HG02852 (cell line): ENCODE measurements around the gene CCDC172.
A peak's percentile ranks its signal among the peaks of the same experiment; 100 is the strongest.
"Not testable (repeated sequence)": the region's sequence is repeated elsewhere in the genome, so short reads cannot be mapped to it uniquely, and the experiment has no call there.

Experiments used
- ATAC-seq: cut with Tn5 transposase; IDR thresholded peaks from one replicate; pipeline ENCODE4 v1.9.1; 2021; ENCODE audit warnings: mild to moderate bottlenecking, moderate library complexity; ENCODE audit not compliant: unreplicated experiment

CCDC172 gene

GRCh38 chr10:116331815-116332214 lies 7.6 kb downstream of the CCDC172 start:
- no peak for ATAC-seq

GRCh38 chr10:116336866-116337265 lies 12.6 kb downstream of the CCDC172 start:
- ATAC-seq, result no peak

- no peak for ATAC-seq
Measured at GRCh38 chr10:116352125-116352524, 27.9 kb downstream of the CCDC172 start.

- no peak for ATAC-seq
Measured at GRCh38 chr10:116353817-116354216, 29.6 kb downstream of the CCDC172 start.

- no peak for ATAC-seq
Measured at GRCh38 chr10:116355341-116355740, 31.1 kb downstream of the CCDC172 start.

GRCh38 chr10:116356833-116357232 lies 32.6 kb downstream of the CCDC172 start:
- ATAC-seq, result no peak

GRCh38 chr10:116364868-116365267 lies 40.6 kb downstream of the CCDC172 start:
- no peak for ATAC-seq

GRCh38 chr10:116371737-116372136 lies 47.5 kb downstream of the CCDC172 start:
- ATAC-seq, result no peak

- ATAC-seq, result no peak
Measured at GRCh38 chr10:116382290-116382689, 58.0 kb downstream of the CCDC172 start.

- ATAC-seq, result no peak
Measured at GRCh38 chr10:116385311-116385710, 61.1 kb downstream of the CCDC172 start.

- peak; percentile 56 for ATAC-seq
Measured at GRCh38 chr10:116385994-116386809, 62.0 kb downstream of the CCDC172 start.

- not testable (repeated sequence) for ATAC-seq
Measured at GRCh38 chr10:116393246-116393831, 69.1 kb downstream of the CCDC172 start.

- ATAC-seq, result no peak
Measured at GRCh38 chr10:116395223-116395985, 71.2 kb downstream of the CCDC172 start.

GRCh38 chr10:116398224-116398623 lies 74.0 kb downstream of the CCDC172 start:
- ATAC-seq, result no peak

- no peak for ATAC-seq
Measured at GRCh38 chr10:116402858-116403257, 78.6 kb downstream of the CCDC172 start.

GRCh38 chr10:116403740-116404250 lies 79.5 kb downstream of the CCDC172 start:
- ATAC-seq, result no peak

GRCh38 chr10:116408719-116409118 lies 84.5 kb downstream of the CCDC172 start:
- no peak for ATAC-seq

GRCh38 chr10:116410351-116410750 lies 86.1 kb downstream of the CCDC172 start:
- ATAC-seq, result no peak

GRCh38 chr10:116417821-116418220 lies 93.6 kb downstream of the CCDC172 start:
- no peak for ATAC-seq

- ATAC-seq, result no peak
Measured at GRCh38 chr10:116418389-116418788, 94.1 kb downstream of the CCDC172 start.

GRCh38 chr10:116421815-116422214 lies 97.6 kb downstream of the CCDC172 start:
- ATAC-seq, result no peak
